Measurements from ENCODE around the gene TUT7. TPM values are rescaled to one million over a fixed set of nuclear protein-coding genes. Genes with fewer than 3 reads are reported as not detected.
"Not testable (repeated sequence)": the region's sequence is repeated elsewhere in the genome, so short reads cannot be mapped to it uniquely, and the experiment has no call there.

Gene TUT7
- total RNA-seq, 1 donor from 2014 or later = 49.3 TPM

DNA sequence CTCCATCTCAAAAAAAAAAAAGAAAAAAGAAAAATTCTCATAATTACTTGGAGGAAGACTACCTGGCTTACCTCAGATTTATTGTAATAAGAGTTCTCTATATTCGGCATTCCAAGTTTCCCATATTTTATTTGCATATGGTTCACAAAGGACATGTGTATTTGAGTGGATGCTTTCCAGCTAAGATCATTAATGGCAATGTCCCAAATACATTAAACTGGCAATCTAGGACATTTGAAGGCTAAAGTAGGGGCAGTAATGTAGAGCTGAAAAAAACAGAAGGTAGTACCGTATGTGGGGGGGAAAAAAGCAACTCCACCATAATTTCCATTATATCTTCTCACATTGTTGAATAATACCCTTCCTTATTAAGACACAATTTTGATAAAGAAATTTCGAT lies 4.9 kb downstream of the TUT7 start:
- intact Hi-C loops (cut with micrococcal nuclease) = no loop called here

DNA sequence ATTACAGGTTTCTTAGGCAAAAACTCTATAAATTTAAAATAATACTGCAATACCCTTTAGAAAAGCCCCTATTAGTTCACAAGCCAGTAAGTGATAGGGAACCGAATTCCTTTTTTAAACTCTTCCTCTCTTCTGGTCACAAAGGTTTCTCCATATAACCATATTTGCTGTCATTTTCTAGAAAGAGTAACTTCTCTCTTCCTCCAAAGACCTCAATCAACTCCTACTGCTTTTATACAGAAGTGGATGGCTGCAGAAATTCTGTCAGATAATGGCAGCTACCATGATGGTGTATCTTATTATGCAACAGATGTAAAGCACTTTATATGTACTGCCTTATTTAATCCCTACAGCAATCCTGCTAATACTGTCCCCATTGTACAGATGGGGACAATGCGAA lies 6.2 kb downstream of the TUT7 start:
- intact Hi-C loops (cut with micrococcal nuclease) = loop anchor here (1.0 kb wide), 1 partner anchor 10 kb away; no protein-coding TSS in a partner anchor

DNA sequence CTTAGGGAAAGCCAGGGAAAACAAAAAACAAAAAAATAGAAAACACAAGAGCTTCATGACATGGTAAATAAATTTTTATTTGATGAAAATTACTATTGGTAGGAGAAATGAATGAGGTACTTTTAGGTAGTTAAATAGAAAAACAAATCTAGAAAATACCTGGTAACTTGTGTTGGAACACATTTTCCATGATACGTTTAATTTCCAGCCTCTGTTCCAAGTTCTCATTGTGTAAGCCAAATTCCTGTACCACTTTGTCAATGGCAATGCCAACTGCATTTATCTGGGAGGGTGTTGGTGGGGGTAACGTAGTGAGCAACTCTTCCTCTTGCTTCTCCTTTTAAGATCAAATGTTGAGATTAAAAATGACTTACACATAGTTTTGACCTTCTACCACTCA lies 9.4 kb downstream of the TUT7 start:
- intact Hi-C loops (cut with micrococcal nuclease) = no loop called here

DNA sequence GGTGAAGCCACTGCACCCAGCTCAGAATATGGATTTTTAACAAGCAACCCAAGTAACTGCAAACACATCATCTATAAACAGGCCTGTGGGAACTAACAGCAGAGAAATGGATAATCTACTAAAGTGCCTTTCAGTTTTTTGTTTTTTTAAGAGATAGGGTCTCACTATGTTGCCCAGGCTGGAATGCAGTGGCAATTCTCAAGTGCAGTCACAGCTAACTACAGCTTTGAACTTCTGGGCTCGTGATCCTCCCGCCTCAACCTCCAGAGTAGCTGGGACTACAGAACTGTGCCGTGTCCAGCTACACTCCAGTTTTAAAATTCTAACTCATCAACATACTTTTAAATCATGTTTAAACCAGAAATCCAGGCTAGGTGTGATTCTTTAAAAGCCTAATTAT lies 11.9 kb downstream of the TUT7 start:
- intact Hi-C loops (cut with micrococcal nuclease) = no loop called here

DNA sequence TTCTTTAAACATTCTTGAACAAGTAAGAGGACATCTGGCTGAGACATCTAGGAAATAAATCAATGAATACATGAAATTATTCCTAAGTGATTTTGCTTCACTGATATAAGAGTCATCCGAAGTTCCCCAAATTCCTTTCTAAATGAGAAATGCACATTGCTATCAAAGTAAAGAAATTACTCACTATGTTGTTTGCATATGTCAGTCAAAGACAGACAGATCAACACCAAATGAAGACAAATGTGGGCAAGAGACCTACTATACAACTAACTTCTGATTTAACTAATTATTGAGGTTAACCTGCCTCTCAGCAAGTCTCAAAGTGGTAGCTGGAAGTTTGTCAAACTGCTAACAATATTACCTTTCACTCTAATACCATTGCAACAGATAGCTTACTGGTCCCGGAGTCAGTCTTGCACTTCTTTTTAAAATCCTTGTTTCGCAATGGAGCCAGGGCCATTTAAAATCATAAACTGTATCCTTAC lies 13.2 kb downstream of the TUT7 start:
- intact Hi-C loops (cut with micrococcal nuclease) = no loop called here

DNA sequence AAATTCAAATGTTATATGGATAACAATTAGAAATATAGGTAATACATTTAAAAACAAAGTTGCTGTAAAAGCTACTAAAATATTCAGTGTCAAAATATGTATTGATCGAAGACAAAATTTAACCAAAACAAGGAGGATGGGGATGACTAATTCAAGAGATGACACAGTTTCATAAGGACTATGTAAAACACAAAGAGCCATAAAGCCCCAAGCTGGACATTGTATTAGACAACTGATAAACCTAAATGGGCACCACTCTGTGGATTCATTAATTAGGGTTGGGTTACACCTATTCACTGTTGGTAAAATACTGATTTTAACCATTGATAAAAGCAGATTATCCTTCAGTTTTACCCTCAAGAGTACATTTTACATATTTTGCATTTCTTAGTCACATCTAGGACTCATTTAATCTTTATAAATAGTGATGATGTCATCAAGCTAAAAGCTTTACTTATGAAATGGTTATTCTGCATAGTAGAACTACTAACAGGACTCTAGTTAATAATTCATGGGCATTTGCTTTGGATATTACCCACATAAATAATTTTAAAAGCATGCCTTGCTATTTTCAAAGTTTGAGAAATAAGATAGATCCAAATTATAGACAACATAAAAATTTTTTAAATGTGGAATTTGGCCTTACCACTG lies 13.7 kb downstream of the TUT7 start:
- intact Hi-C loops (cut with micrococcal nuclease) = no loop called here

DNA sequence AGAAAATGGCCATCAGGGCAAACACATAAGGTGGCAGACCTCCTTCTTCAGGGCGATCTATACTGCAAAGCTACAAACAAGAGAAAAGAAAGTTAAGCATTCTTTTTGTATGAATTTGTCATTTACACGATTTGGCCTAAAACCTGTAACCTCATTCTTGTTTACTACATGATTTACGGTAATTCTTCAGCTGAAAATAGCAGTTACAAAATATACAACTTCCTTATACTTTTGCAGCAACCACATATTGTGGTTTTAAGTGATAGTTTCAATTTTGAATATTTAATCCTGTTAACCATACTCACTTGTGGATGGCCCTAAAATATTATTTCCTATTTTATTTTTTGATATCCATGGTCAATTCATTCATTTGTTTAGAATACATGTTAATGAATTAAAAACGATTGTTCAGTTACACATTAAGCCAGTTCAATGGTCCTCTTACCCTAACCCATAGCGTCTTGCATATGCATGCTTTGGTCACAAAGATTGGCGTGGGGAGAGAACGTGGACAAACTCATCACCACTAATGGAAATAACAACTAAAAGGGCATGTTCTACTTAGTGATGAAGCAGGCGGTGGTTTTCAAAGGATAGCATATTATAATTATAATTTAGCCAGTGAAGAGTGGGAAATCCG lies 16.6 kb downstream of the TUT7 start:
- intact Hi-C loops (cut with micrococcal nuclease) = loop anchor here (1.0 to 5.0 kb wide), 6 partner anchors 11 to 595 kb away; partner anchors contain the start of genes AGTPBP1, ISCA1 and NAA35

DNA sequence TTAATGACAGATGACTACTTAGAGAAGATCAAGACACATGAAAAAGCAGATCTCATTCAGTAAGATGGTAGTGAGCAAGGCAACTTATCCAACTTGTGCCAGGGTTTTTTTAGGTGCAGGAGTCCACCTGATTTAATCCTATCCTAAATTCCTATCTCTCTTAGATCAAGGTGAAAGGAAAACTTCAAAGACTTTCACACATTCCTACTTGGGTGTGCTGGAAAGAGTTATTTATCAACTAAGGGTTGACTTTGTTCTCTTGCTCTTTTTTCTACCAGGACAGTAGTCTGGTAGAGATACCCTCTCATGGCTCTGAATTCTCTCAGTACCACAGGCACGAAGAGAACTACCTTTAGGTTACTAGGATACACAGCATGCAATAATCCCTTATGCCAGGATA lies 18.2 kb downstream of the TUT7 start:
- intact Hi-C loops (cut with micrococcal nuclease) = loop anchor here (5.0 kb wide), 2 partner anchors 394 to 594 kb away; partner anchors contain the start of genes AGTPBP1 and NAA35

DNA sequence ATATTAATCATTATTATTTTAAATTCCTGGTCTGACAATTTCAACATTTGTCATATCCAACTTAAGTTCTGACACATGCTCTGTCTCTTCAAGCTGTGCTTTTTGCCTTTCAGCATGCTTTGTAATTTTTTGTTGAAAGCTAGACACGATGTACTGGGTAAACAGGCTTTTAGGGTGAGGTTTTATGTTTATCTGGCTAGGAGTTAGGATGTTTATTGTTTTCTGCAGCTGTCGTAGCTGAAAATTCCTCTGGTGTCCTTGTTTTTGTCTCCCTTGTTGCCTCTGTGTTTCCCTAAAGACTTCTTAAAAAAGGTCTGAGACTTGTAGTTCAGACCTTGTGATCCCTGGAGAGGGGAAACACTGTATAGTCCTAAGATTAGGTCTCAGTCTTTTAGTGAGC lies 20.6 kb downstream of the TUT7 start:
- intact Hi-C loops (cut with micrococcal nuclease) = no loop called here

DNA sequence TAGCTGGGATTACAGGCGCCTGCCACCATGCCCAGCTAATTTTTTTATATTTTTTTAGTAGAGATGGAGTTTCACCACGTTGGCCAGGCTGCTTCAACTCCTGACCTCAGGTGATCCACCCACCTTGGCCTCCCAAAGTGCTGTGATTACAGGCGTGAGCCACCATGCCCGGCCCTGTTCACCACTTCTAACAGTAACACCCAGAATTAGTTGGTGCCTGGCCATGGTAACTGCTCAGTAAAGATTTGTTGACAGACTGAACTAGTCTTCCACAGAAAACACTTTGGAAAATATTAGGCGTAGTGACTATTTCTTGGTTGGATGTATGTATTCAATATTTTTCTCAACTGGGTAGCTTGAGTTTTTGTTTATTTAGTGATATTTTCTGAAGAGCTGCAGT lies 24.0 kb downstream of the TUT7 start:
- intact Hi-C loops (cut with micrococcal nuclease) = no loop called here

DNA sequence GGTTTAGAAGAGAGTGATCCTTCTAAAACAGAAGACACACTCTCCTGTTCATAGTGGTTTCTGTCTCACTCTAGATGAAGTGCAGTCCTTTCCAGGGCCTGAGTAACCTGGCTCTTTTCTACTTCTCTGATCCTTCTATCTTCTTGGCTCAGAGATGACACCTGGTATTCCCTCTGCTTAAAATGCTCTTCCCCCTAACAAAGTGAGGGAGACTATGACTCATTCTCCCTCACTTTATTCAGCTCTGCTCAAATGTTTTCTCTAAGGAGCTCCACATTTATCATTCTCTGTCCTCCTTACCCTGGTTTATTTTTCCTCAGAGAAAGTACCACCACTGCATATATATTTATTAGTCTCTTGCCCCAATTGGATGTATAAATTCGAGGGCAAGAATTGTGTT lies 24.6 kb downstream of the TUT7 start:
- intact Hi-C loops (cut with micrococcal nuclease) = no loop called here

DNA sequence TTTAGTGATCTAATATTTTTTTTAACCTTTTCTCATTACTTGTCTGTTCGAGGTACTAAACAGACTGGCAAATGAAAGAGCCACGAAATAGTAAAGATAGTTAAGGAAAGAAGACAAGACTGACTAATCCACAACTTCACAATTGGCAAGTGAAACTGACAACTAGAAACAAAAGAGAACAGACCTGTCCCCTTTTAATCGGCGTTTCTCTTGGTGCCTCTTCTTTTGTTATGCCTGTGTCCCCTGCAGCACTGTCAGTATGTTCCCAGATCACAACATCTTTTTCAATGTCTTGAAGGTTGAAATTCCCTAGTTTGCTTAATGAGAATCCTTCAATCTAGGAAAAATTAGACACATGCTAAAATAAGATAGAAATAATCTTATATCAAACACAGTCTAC lies 26.1 kb downstream of the TUT7 start:
- intact Hi-C loops (cut with micrococcal nuclease) = no loop called here

DNA sequence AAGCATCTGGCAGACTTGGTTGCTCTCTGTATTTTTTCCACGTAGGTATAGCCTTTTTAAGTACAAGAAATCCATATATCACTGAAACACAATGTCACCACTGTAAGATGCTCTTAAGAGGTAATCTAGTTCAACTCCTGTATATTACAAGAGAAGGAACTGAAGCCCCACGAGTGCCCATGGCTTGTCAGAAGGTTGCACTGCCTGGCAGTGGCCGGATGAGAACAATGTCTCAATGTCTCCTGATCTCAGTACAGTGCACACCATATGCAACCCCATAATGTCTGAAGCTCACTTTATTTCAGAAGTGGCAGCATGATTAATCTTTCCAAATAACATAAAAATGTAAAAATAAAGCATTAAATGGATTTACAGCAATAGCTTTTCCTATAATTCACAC lies 27.7 kb downstream of the TUT7 start:
- intact Hi-C loops (cut with micrococcal nuclease) = no loop called here

DNA sequence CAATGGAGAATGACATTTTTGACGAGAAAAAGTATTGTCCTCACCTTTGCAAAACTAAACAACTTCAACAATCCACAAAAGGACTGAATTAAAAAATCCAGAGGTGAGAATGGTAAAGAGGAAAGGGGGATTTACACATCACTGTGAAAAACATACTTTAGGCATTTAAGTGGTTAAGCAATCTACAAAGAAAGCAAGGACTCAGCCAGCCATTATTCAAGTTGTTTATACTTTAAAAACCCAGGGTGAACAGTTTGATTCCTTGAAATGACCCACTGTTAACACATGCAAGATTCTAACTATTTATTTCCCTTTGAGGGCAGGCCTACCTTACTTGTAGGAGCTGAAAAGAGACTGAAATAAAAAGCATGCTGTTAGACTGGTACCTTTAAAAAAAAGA lies 29.3 kb downstream of the TUT7 start:
- intact Hi-C loops (cut with micrococcal nuclease) = no loop called here

DNA sequence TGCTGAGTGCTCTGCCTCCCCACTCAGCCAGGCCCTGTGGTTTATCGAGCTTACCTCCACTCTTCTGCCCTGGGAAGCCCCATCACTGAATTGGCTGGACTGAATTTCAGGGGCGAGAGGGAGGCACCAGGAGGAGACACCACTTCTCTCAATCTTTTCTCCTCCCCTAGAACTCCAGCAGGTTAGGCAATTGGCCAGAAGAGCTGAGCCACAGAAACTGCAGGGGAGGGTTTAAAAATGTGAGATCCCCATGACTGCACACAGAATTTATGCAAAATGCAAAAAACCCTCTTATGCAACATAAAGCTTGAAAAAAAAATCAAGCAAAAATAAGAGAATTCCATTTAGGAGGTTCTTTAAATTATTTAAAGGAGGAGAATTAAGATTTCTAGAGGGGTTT lies 29.9 kb downstream of the TUT7 start:
- intact Hi-C loops (cut with micrococcal nuclease) = no loop called here

DNA sequence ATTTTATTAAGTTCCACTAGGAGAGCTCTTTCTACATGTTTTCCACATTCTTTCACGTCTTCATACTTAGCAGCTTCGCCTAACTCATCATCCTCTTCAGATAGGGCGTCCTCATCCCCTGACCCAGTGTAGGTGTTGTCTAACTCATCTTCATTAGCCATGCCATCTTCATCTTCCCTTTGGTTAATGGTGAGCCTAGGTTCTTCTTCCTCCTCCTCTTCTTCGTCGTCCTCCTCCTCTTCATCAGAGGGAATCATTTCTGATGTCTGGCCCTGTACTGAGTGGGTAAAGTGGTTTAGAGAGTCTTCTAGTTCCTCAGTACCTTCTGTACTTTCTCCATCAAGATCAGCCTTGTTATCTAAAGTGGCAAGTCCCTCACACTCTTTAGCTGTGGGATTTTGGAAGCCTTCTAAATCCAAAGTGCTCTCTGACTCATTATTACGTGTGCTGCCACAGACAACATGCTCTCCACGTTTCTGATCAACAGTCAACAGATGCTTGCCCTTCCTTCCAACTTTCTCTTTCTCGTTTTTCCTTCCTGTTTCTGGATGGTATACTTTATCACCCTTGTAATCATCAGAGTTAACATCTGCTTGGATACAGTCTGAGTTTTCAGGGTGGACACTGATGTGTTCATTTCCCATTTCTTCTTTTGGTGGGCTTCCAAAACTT lies 31.1 kb downstream of the TUT7 start:
- intact Hi-C loops (cut with micrococcal nuclease) = no loop called here

DNA sequence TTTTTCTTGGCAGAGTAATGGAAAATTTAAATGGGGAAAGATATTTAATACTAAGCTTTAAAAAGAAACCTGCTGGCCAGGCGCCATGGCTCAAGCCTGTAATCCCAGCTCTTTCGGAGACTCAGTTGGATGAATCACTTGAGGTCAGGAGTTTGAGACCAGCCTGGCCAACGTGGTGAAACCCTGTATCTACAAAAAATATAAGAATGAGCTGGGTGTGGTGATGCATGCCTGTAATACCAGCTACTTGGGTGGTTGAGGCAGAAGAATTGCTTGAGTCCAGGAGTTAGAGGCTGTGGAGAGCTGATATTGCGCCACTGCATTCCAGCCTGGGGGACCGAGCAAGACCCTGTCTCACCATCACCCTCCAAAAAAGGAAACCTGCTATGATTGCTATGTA lies 32.8 kb downstream of the TUT7 start:
- intact Hi-C loops (cut with micrococcal nuclease) = no loop called here

DNA sequence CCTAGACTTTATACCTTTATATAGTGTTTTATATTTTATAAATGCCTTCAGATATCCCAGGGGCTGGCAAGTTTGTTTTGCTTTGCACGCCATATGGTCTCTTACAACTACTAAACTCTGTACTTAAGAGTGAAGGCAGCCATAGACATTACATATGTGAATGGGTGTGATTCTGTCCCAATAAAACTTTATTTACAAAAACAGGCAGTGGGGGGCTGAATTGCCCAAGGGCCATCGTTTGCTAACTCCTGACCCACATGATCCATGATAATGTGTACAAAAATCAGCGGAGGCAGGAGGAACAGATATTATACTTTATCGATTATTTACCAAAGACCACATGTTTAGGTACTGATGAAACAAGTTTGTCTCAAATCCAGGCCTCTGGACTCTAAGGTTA lies 36.0 kb downstream of the TUT7 start:
- intact Hi-C loops (cut with micrococcal nuclease) = loop anchor here (2.0 kb wide), 1 partner anchor 13 kb away; no protein-coding TSS in a partner anchor

DNA sequence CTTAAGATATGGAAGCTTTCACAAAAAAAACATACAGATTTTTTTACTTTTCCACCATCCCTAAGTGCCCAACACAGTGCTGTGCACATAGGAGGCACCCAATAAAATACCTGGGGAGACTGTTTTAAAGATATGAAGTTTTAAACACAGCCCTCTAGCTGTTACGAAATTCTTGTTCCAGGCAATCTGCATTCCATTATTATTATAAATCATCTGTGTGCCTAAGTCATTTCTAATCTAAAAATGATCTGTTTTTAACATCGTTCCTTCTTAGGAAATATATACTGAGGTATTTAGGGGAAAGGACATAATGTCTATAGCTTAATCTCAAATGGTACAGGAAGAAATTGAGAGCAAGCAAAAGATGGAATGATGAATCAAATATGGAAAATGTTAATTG lies 39.1 kb downstream of the TUT7 start:
- intact Hi-C loops (cut with micrococcal nuclease) = no loop called here

DNA sequence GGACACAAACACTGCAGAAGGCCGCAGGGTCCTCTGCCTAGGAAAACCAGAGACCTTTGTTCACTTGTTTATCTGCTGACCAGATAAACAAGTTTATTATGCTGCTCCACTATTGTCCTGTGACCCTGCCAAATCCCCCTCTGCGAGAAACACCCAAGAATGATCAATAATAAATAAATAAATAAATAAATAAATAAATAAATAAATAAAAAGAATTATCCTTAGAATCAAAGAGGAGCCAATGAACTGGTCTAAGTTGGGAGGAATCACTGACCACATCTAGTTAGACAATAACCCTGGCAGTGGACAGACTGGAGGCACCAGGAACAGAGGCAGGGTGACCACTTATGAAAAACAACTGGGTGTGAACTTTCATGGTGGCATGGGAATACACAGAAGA lies 41.3 kb downstream of the TUT7 start:
- intact Hi-C loops (cut with micrococcal nuclease) = not testable (repeated sequence)

DNA sequence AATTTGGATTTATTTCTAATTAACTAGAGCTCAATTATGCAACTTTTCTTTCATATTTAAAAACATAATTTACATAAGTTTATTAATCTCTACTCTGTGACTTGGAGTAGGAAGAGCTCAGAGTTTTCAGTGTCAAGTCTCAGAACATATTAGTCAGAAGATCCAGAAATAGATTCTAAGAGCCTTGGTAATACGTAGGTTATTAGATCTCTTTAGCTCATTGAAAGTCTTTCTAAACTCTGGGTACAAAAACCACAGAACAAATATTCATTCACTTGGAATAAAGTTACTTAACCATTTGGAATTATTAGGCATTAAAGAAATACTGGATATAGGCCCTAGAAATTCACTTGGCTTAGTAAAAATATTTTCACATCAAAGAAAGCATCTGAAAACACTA lies 45.5 kb downstream of the TUT7 start:
- intact Hi-C loops (cut with micrococcal nuclease) = no loop called here

DNA sequence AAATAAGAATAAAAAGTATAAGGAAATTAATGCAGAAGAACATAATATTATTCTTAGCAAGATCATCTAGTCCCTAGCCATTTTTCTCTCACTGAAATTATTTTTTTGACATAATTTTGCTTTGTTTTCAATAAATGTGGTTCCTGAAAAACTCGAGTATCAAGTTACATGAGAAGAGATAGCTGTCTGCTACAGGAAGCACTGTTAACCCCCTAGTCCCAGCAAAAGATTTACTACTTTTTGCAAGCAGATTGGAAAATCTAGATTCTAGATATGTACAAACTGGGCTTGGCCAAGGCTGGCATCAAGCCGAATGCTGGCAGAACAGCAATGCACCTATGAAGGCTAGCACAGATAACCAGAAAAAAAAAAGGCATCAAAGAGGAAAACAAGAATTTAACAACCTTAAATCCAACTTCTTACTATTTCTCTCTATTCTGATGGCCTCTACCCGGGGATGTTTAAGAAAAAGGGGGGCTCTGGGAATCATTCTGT lies 49.9 kb downstream of the TUT7 start:
- intact Hi-C loops (cut with micrococcal nuclease) = loop anchor here (2.0 kb wide), 1 partner anchor 15 kb away; no protein-coding TSS in a partner anchor
